GM21717 (cell line): Measurements from ENCODE around the gene ARPP19.
"Not testable (repeated sequence)": the region's sequence is repeated elsewhere in the genome, so short reads cannot be mapped to it uniquely, and the experiment has no call there.

Experiments
- ATAC-seq: cut with Tn5 transposase; IDR thresholded peaks from one replicate; pipeline ENCODE4 v1.9.1; 2021; ENCODE audit warnings: mild to moderate bottlenecking, moderate library complexity; ENCODE audit not compliant: unreplicated experiment

The ARPP19 gene

GRCh38 chr15:52568601-52569585, at the start of gene ARPP19:
TSS of gene ARPP19 (minus strand) at chr15:52569030. CDS start at chr15:52568892, 138 bp downstream.
- peak; percentile 68 for ATAC-seq

- no peak for ATAC-seq
Measured at GRCh38 chr15:52617026-52617425, 48.2 kb upstream of the ARPP19 start.

GRCh38 chr15:52615302-52615701, 46.5 kb upstream of the ARPP19 start:
- ATAC-seq, result no peak

GRCh38 chr15:52609593-52609992, 40.8 kb upstream of the ARPP19 start:
- ATAC-seq, result no peak

- no peak for ATAC-seq
Measured at GRCh38 chr15:52584414-52584813, 15.6 kb upstream of the ARPP19 start.

GRCh38 chr15:52579852-52580251, 11.0 kb upstream of the ARPP19 start:
- no peak for ATAC-seq

- no peak for ATAC-seq
Measured at GRCh38 chr15:52576692-52577091, 7.9 kb upstream of the ARPP19 start.

- ATAC-seq, result not testable (repeated sequence)
Measured at GRCh38 chr15:52575573-52575972, 6.7 kb upstream of the ARPP19 start.

GRCh38 chr15:52575072-52575471, 6.2 kb upstream of the ARPP19 start:
- no peak for ATAC-seq

- ATAC-seq, result not testable (repeated sequence)
Measured at GRCh38 chr15:52574623-52575022, 5.8 kb upstream of the ARPP19 start.

GRCh38 chr15:52567871-52568600, 794 bp downstream of the ARPP19 start:
- peak; percentile 10 for ATAC-seq

- no peak for ATAC-seq
Measured at GRCh38 chr15:52566889-52567288, 1.9 kb downstream of the ARPP19 start.

- ATAC-seq, result peak; percentile 51
Measured at GRCh38 chr15:52565417-52566358, 3.1 kb downstream of the ARPP19 start.

GRCh38 chr15:52563501-52564060, 5.2 kb downstream of the ARPP19 start:
- no peak for ATAC-seq

- ATAC-seq, result no peak
Measured at GRCh38 chr15:52559575-52559974, 9.3 kb downstream of the ARPP19 start.

GRCh38 chr15:52559022-52559421, 9.8 kb downstream of the ARPP19 start:
- ATAC-seq, result no peak

- ATAC-seq, result peak; percentile 81
Measured at GRCh38 chr15:52558196-52558595, 10.6 kb downstream of the ARPP19 start.

GRCh38 chr15:52557274-52557641, 11.6 kb downstream of the ARPP19 start:
- no peak for ATAC-seq

GRCh38 chr15:52556524-52557273, 12.1 kb downstream of the ARPP19 start:
- ATAC-seq, result no peak

- ATAC-seq, result no peak
Measured at GRCh38 chr15:52552303-52552702, 16.5 kb downstream of the ARPP19 start.
